Measurements from ENCODE around the gene XYLT1.

GRCh38 chr16:17331991-17332390 is 138.8 kb downstream of the XYLT1 start:
- TF ChIP-seq, protein P1, sequence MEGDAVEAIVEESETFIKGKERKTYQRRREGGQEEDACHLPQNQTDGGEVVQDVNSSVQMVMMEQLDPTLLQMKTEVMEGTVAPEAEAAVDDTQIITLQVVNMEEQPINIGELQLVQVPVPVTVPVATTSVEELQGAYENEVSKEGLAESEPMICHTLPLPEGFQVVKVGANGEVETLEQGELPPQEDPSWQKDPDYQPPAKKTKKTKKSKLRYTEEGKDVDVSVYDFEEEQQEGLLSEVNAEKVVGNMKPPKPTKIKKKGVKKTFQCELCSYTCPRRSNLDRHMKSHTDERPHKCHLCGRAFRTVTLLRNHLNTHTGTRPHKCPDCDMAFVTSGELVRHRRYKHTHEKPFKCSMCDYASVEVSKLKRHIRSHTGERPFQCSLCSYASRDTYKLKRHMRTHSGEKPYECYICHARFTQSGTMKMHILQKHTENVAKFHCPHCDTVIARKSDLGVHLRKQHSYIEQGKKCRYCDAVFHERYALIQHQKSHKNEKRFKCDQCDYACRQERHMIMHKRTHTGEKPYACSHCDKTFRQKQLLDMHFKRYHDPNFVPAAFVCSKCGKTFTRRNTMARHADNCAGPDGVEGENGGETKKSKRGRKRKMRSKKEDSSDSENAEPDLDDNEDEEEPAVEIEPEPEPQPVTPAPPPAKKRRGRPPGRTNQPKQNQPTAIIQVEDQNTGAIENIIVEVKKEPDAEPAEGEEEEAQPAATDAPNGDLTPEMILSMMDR (IDR thresholded peaks at IDR 0.05; ENCODE audit: control extremely low read depth in 1 of 3, insufficient read depth in 1 of 3, low read depth in 1 of 3, low read length in 3 of 3), result no peak
- TF ChIP-seq ZNF274 (IDR thresholded peaks at IDR 0.05; ENCODE audit: borderline replicate concordance, extremely low read depth, low read length) (no peak), POLR2A (IDR thresholded peaks at IDR 0.05; ENCODE audit: control extremely low read depth in 1 of 2, low read depth in 2 of 2, low read length in 2 of 2) (no peak), RAD21 (IDR thresholded peaks at IDR 0.05 in 1 of 2, conservative IDR thresholded peaks at IDR 0.05 in 1 of 2; ENCODE audit: low read depth in 2 of 2, low read length in 2 of 2) (no peak), NRF1 (IDR thresholded peaks at IDR 0.05; ENCODE audit: low read depth, low read length) (no peak), EP300 (IDR thresholded peaks at IDR 0.05; ENCODE audit: borderline replicate concordance in 1 of 2, low read depth in 2 of 2, low read length in 2 of 2) (no peak), MAFK (IDR thresholded peaks at IDR 0.05; ENCODE audit: low read depth, low read length) (no peak), RBBP5 (IDR thresholded peaks at IDR 0.05; ENCODE audit: borderline replicate concordance, low read depth, low read length) (no peak), TAF1 (IDR thresholded peaks at IDR 0.05; ENCODE audit: low read depth, low read length) (no peak), KDM1A (IDR thresholded peaks at IDR 0.05; ENCODE audit: borderline replicate concordance, low read length) (no peak), CHD2 (IDR thresholded peaks at IDR 0.05; ENCODE audit: low read length) (no peak), HDAC2 (IDR thresholded peaks at IDR 0.05; ENCODE audit: borderline replicate concordance in 1 of 2, low read depth in 2 of 2, low read length in 2 of 2) (no peak), TCF12 (IDR thresholded peaks at IDR 0.05; ENCODE audit: low read depth, low read length) (no peak)

Measured in H1 (cell line).